ENCODE measurements around the gene KIF21A. TPM values are rescaled to one million over a fixed set of nuclear protein-coding genes. Genes with fewer than 3 reads are reported as not detected.

Gene KIF21A
- total RNA-seq, 1 donor from 2014 or later, result 54.8 TPM

DNA sequence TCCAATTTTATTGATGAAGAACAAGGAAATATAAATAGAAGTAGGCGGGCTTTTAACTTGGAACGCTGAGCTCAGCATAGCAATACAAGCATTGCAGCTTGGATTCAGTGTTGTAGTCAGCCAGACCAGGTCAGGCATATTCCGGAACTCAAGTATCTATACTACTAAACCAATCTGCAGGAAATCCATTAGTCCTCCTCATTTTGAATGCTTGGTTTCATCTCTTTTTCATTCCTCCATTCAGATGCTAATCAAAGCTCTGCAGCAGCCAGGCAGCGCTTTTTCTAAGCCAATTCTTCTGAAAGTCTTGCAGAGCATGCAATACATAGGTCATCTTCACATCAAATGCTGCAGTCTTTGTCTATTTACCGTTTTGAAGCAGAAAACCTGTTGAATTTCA, 49.0 kb downstream of the KIF21A start:
- H3K9me3 Mint-ChIP-seq, result peaks cover 6% of the 10 kb centered on the region
- TF ChIP-seq CTCF (conservative IDR thresholded peaks at IDR 0.05), result no peak
- H3K27me3 Mint-ChIP-seq (ENCODE audit: low read depth), result no peaks in the 10 kb centered on the region
- no peak overlapping the region for H3K27ac Mint-ChIP-seq (ENCODE audit: unreplicated experiment)
- DNase-seq (ENCODE audit: low read depth, low spot score), result no peak
- H3K36me3 Mint-ChIP-seq (ENCODE audit: low read depth), result peaks cover 4% of the 10 kb centered on the region
- H3K4me3 Mint-ChIP-seq, result peak overlapping the region; percentile 65
- H3K4me1 Mint-ChIP-seq, result peaks cover 36% of the 10 kb centered on the region

GRCh38 chr12:39393179-39393578, 49.7 kb downstream of the KIF21A start:
- peaks cover 4% of the 10 kb centered on the region for H3K36me3 Mint-ChIP-seq (ENCODE audit: low read depth)
- no peak for TF ChIP-seq CTCF (conservative IDR thresholded peaks at IDR 0.05)

GRCh38 chr12:39392154-39392925, 50.6 kb downstream of the KIF21A start:
- H3K27me3 Mint-ChIP-seq (ENCODE audit: low read depth), result no peaks in the 10 kb centered on the region
- H3K4me3 Mint-ChIP-seq, result no peak overlapping the region
- DNase-seq (ENCODE audit: low read depth, low spot score), result no peak
- no peaks in the 10 kb centered on the region for H3K36me3 Mint-ChIP-seq (ENCODE audit: low read depth)
- no peak for TF ChIP-seq CTCF (conservative IDR thresholded peaks at IDR 0.05)
- peaks cover 2% of the 10 kb centered on the region for H3K9me3 Mint-ChIP-seq
- peak overlapping the region; percentile 13 for H3K27ac Mint-ChIP-seq (ENCODE audit: unreplicated experiment)
- peaks cover 43% of the 10 kb centered on the region for H3K4me1 Mint-ChIP-seq

More at GRCh38 chr12:39393179-39393578, 49.7 kb downstream of the KIF21A start:
- H3K27me3 Mint-ChIP-seq (ENCODE audit: low read depth), result no peaks in the 10 kb centered on the region
- no peak for DNase-seq (ENCODE audit: low read depth, low spot score)
- H3K27ac Mint-ChIP-seq (ENCODE audit: unreplicated experiment), result peak overlapping the region; percentile 76
- H3K4me3 Mint-ChIP-seq, result peak overlapping the region; percentile 65
- peaks cover 39% of the 10 kb centered on the region for H3K4me1 Mint-ChIP-seq
- H3K9me3 Mint-ChIP-seq, result peaks cover 6% of the 10 kb centered on the region

DNA sequence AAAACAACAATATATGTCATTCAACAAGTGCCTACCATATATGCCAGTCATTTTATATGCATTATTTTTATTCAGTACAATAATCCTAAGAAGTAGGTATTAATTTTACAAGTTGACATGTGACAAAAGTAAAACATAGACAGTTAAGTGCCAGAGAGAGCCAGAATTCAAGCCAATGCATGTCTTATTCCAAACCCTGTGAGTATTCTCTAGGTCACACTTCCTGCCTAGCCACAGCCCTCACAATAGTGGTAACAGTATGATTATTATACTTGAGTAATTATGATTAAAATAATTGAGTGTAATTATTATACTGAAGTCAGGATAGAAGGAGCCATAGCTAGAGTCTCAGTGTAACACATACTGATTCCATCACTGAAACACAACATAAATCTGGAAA, 52.2 kb downstream of the KIF21A start:
- Mint-ChIP-seq H3K27me3 (ENCODE audit: low read depth) (no peaks in the 10 kb centered on the region), H3K4me1 (peaks cover 53% of the 10 kb centered on the region), H3K4me3 (no peak overlapping the region), H3K36me3 (ENCODE audit: low read depth) (no peaks in the 10 kb centered on the region), H3K27ac (ENCODE audit: unreplicated experiment) (no peak overlapping the region), H3K9me3 (peaks cover under 1% of the 10 kb centered on the region)
- no peak for TF ChIP-seq CTCF (conservative IDR thresholded peaks at IDR 0.05)
- DNase-seq (ENCODE audit: low read depth, low spot score), result no peak

DNA sequence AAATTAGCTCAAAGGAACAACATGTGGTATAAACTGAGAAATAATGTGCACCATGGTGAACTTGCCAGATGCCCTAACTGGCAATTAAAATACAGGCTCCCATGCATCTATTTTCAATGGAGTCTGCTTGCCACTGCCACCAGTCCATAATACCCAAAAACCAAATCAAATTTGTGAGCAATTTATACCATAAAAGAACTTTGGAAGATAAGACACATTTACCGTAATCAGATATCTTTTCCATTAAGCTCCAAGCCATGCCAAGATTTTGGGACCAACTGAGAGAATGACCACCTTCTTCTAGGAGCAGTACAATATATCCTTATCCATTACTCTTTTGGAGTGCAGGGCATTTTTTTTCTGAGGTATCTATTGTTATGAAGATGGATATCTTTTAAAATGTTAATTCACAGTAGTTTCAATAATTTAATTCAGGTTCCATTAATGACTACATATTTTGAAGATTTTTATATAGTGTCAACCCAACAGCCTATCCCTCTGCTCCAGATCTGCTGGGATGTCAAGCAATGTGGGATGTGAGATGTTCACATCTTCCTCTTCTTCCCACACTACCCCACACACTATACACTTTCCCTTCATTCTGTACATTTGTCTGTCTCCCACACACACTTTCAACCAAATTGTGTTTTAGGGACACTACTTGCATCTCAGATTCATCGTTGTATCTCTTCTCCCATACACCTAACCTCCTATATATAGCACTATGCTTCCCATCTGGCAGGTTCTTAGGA, 53.3 kb downstream of the KIF21A start:
- H3K4me1 Mint-ChIP-seq, result peaks cover 44% of the 10 kb centered on the region

More for the DNA sequence above, 53.3 kb downstream of the KIF21A start:
- H3K4me3 Mint-ChIP-seq, result no peak overlapping the region
- TF ChIP-seq CTCF (conservative IDR thresholded peaks at IDR 0.05), result no peak
- H3K36me3 Mint-ChIP-seq (ENCODE audit: low read depth), result no peaks in the 10 kb centered on the region
- H3K27me3 Mint-ChIP-seq (ENCODE audit: low read depth), result no peaks in the 10 kb centered on the region
- no peak for DNase-seq (ENCODE audit: low read depth, low spot score)
- H3K9me3 Mint-ChIP-seq, result no peaks in the 10 kb centered on the region
- H3K27ac Mint-ChIP-seq (ENCODE audit: unreplicated experiment), result no peak overlapping the region
